OCI-LY7 (cell line): ENCODE measurements around the gene TRABD2B. TPM values are rescaled to one million over a fixed set of nuclear protein-coding genes. Genes with fewer than 3 reads are reported as not detected.

ENCODE experiments used
- BruUV-seq: library from RNA; stranded (reverse); fragments of 400-500 nt; replicated peaks from 2 replicates; lab custom pipeline; 2021; lab: Mats Ljungman, UMichigan
- CTCF ChIA-PET: fragments of 300-600 bp; sonication (Branson Sonifier 250); formaldehyde crosslinking; loops from one replicate; lab custom pipeline; 2022; ENCODE audit warnings: antibody characterized with exemption; ENCODE audit not compliant: unreplicated experiment; lab: Charles Lee
- POLR2A ChIA-PET: fragments of 300-600 bp; sonication (Branson Sonifier 250); formaldehyde crosslinking; loops from one replicate; lab custom pipeline; 2022; ENCODE audit warnings: antibody characterized with exemption; lab: Charles Lee
- DNase-seq: peaks from one replicate; pipeline ENCODE4 v3.0.0-alpha.2; 2015; ENCODE audit warnings: low spot score
- H2AFZ ChIP-seq: fragments of 200-600 bp; sonication (generic), shearing (Covaris generic); 2 replicates; pipeline ENCODE4 v1.6.1; 2014; ENCODE audit warnings: mild to moderate bottlenecking, antibody characterized with exemption, low read length, moderate library complexity
- H3K27ac ChIP-seq: fragments of 200-600 bp; sonication (generic); 2 replicates; pipeline ENCODE4 v1.5.1; 2014; ENCODE audit warnings: mixed run types, low read depth, mild to moderate bottlenecking, moderate library complexity, low read length, inconsistent platforms; ENCODE audit not compliant: poor library complexity, severe bottlenecking
- H3K36me3 ChIP-seq: fragments of 200-600 bp; sonication (generic); 2 replicates; pipeline ENCODE4 v1.6.1; 2014; ENCODE audit warnings: mild to moderate bottlenecking, antibody characterized with exemption, low read length, moderate library complexity, mixed read lengths; ENCODE audit not compliant: insufficient read depth
- H3K4me1 ChIP-seq: fragments of 200-600 bp; sonication (generic); 2 replicates; pipeline ENCODE4 v1.5.1; 2014; ENCODE audit warnings: mild to moderate bottlenecking, low read length; ENCODE audit not compliant: insufficient read depth, poor library complexity, severe bottlenecking
- H3K4me2 ChIP-seq: fragments of 200-600 bp; sonication (generic); 2 replicates; pipeline ENCODE4 v1.6.1; 2014; ENCODE audit warnings: mild to moderate bottlenecking, low read length
- H3K4me3 ChIP-seq: fragments of 200-600 bp; sonication (generic); 2 replicates; pipeline ENCODE4 v1.5.1; 2014; ENCODE audit warnings: mild to moderate bottlenecking, low read depth, low read length; ENCODE audit not compliant: poor library complexity, severe bottlenecking
- H3K79me2 ChIP-seq: fragments of 200-600 bp; sonication (generic); 2 replicates; pipeline ENCODE4 v1.6.1; 2016; ENCODE audit warnings: low read depth, mild to moderate bottlenecking, low read length, moderate library complexity, mixed read lengths; ENCODE audit not compliant: insufficient read depth
- H3K9me2 ChIP-seq: fragments of 200-600 bp; sonication (generic); 2 replicates; pipeline ENCODE4 v1.6.1; 2016; ENCODE audit warnings: mild to moderate bottlenecking, low read length, mixed read lengths; ENCODE audit not compliant: insufficient read depth
- H3K9me3 ChIP-seq: fragments of 200-600 bp; sonication (generic); 2 replicates; pipeline ENCODE4 v1.6.1; 2014; ENCODE audit warnings: mild to moderate bottlenecking, mixed run types, low read length, mixed read lengths
- H4K20me1 ChIP-seq: fragments of 200-600 bp; sonication (generic); 2 replicates; pipeline ENCODE4 v1.6.1; 2014; ENCODE audit warnings: mild to moderate bottlenecking, antibody characterized with exemption, low read length, moderate library complexity, mixed read lengths; ENCODE audit not compliant: insufficient read depth
- CTCF ChIP-seq: fragments of 200-600 bp; sonication (generic); conservative IDR thresholded peaks from 2 replicates; pipeline ENCODE4 v1.5.1; 2014; ENCODE audit warnings: mild to moderate bottlenecking, antibody characterized with exemption, low read length, moderate library complexity, mixed read lengths
- EZH2phosphoT487 ChIP-seq: fragments of 200-600 bp; sonication (generic); IDR thresholded peaks from 2 replicates; pipeline ENCODE4 v1.6.1; 2018; ENCODE audit warnings: low read depth, borderline replicate concordance, mild to moderate bottlenecking, mixed run types, antibody characterized with exemption, low read length, moderate library complexity, mixed read lengths
- intact Hi-C: fragments of 100-400 bp; cut with micrococcal nuclease; formaldehyde crosslinking; loops from one replicate; pipeline ENCODE4 v1.10.0; 2022; ENCODE audit not compliant: unreplicated experiment
- total RNA-seq, 2 experiments: library from RNA; depleted of rRNA in 1 of 2; stranded (reverse); fragments of >200 nt in 1 of 2; shearing (Covaris generic) in 1 of 2; gene quantifications; 2 replicates each; pipeline ENCODE4 v1.2.3, GENCODE V29; 2014 to 2022

Gene TRABD2B
- total RNA-seq, 2 experiments from 2014 or later, result not detected

DNA sequence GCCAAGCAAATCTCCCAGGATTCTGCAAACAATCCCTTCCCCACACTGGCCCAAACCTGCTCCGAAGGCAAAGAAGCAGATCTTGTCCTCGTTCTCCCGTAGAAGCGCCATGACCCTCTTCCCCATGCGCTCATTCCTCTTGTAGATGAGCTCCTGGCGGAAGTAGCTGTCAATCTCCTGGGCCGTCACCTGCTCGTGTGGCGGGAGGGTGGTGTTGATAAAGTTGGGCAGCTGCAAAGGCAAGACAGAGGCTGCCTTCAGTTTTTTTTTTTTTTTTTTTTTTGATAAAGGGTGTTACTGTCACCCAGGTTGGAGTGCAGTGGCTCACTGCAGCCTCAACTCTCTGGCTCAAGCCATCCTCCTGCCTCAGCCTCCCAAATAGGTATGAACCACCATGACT lies 202.7 kb downstream of the TRABD2B start:
- ChIA-PET POLR2A (no interaction called here), CTCF (no interaction called here)
- BruUV-seq, result no TSS peak
- TF ChIP-seq CTCF (no peak), EZH2phosphoT487 (no peak)
- H3K27ac ChIP-seq, result no peak overlapping the region
- H3K36me3 ChIP-seq, result no peaks in the 10 kb centered on the region
- no peaks in the 10 kb centered on the region for H3K79me2 ChIP-seq
- no peak overlapping the region for H3K4me3 ChIP-seq
- H4K20me1 ChIP-seq, result no peaks in the 10 kb centered on the region
- no peaks in the 10 kb centered on the region for H3K9me2 ChIP-seq
- H3K4me1 ChIP-seq, result no peaks in the 10 kb centered on the region
- no peak for DNase-seq
- H3K9me3 ChIP-seq, result no peaks in the 10 kb centered on the region
- no peak overlapping the region for H2AFZ ChIP-seq
- intact Hi-C loops, result no loop called here
- no peak overlapping the region for H3K4me2 ChIP-seq

DNA sequence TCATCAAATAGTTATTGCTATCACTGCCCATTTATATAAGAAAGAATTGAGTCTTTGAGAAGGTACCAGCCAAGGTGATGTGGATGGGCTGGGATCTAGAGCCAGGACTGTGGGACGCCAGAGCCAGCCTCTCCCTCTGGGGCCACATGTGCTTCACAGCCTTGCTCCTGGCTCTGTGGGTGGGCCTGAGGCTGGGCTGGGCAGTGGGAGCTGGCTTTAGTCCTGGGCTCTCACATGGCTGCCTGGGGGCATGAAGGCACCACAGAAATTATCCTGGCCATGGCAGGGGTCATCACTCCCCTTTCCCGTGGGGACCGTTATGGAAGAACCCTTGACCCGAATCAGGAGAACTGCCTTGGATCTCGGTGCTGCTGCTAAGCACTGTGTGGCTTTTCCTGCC lies 203.1 kb downstream of the TRABD2B start:
- no peaks in the 10 kb centered on the region for H3K36me3 ChIP-seq
- intact Hi-C loops, result no loop called here
- DNase-seq, result no peak
- H3K4me1 ChIP-seq, result no peaks in the 10 kb centered on the region
- POLR2A ChIA-PET, result no interaction called here
- H3K79me2 ChIP-seq, result no peaks in the 10 kb centered on the region
- H3K4me3 ChIP-seq, result no peak overlapping the region
- H3K9me3 ChIP-seq, result no peaks in the 10 kb centered on the region
- H2AFZ ChIP-seq, result no peak overlapping the region
- no peak overlapping the region for H3K4me2 ChIP-seq
- CTCF ChIA-PET, result no interaction called here
- no TSS peak for BruUV-seq
- H3K27ac ChIP-seq, result no peak overlapping the region
- TF ChIP-seq CTCF (no peak), EZH2phosphoT487 (no peak)
- H4K20me1 ChIP-seq, result no peaks in the 10 kb centered on the region
- no peaks in the 10 kb centered on the region for H3K9me2 ChIP-seq

DNA sequence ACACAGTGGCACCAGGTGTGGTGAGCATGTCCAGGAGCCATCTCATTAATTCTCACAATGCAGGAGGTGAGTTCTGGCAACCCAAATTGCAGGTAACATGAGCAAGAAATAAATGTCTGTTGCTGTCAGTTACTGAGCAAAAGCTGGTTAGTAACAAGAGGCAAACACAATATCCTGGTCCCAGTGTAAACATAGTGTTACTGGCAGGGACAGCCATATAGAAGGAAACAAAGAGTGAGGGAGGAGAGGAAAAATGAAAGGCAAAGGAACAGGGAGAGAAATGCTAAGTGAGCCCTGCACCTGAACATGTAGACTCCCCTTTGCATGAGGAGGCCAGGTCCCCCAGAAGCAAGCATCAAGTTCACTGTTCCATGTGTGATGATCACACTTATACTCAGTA lies 203.6 kb downstream of the TRABD2B start:
- intact Hi-C loops, result no loop called here
- no peak for TF ChIP-seq EZH2phosphoT487
- TF ChIP-seq CTCF, result no peak
- H3K9me3 ChIP-seq, result no peaks in the 10 kb centered on the region
- no TSS peak for BruUV-seq
- no peak overlapping the region for H3K4me2 ChIP-seq
- no peaks in the 10 kb centered on the region for H4K20me1 ChIP-seq
- CTCF ChIA-PET, result no interaction called here
- no peaks in the 10 kb centered on the region for H3K4me1 ChIP-seq
- no peak overlapping the region for H2AFZ ChIP-seq
- no peaks in the 10 kb centered on the region for H3K36me3 ChIP-seq
- no peaks in the 10 kb centered on the region for H3K9me2 ChIP-seq
- no peak for DNase-seq
- no peak overlapping the region for H3K4me3 ChIP-seq
- H3K27ac ChIP-seq, result no peak overlapping the region
- no peaks in the 10 kb centered on the region for H3K79me2 ChIP-seq
- POLR2A ChIA-PET, result no interaction called here
